Activated T-cell treated with anti-CD3 and anti-CD28 coated beads for 48 hours (primary cell): ENCODE data around the gene OXT.

Source experiments
- DNase-seq: peaks from one replicate; pipeline ENCODE4 v3.0.0-alpha.2; 2020; ENCODE audit warnings: low read depth

OXT gene

DNA sequence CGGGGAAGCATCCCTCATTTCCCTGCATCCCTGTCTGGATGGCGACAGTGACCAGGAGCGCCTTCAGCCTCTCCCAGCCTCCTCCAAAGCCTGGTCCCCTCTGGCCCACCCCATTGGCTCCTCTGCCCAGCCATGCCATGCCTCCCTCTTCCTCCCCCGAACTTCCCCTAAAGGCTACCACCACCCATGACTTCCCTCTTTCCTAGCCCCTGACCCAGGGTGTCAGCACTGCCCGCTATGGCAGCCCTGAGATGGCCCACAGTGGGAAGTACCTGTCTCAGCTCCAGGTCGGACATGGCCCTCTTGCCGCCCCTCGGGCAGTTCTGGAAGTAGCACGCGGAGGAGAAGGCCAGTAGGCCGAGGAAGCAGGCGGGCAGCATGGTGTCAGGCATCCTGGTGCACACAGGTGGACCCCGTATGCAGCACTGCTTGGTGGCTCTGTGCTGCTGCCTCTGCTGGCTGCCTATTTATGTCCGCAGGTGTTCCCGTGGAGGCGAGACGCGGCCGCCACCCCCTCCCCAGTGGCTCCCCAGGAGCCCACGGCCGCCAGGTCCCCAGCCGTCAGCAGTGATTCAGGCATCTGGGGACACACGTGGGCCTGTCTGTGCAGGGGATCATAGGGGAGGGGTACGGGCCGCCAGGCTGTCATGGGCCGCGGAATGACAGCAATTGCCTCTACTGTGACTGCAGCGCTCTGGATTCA is 13.0 kb downstream of the OXT start, which contains the start of gene AVP:
AVP (minus strand) TSS at position 442 of the 703 bp plus-strand sequence; CDS start at position 392, 50 bp downstream.
- DNase-seq, result no peak

- no peak for DNase-seq
These were observed 13.6 kb downstream of the OXT start for GRCh38 chr20:3084986-3085360.

DNA sequence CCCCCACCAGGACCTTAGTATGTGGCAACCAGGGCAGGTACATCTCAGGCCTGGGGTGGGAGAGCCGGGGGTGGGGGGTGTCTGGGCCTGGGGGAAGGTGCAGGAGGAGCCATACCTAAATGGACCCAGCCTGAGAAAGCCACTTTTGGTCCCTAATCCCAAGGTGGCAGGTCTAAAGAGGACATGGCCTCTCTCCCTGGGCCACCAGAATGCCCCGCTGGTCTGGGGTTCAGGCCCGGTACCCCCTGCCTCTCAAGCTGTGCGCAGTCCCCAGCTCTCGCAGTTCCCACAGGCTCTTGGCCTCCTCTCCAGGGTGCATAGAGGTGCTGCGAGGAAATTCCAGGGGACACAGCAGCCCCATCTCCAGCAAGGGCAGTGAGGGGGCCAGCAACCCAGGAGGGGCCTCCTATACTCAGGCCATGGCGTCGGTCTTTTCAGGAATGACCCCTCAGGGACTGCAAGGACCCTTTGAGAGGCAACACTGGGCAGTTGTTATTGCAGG is 14.2 kb downstream of the OXT start:
- no peak for DNase-seq

DNA sequence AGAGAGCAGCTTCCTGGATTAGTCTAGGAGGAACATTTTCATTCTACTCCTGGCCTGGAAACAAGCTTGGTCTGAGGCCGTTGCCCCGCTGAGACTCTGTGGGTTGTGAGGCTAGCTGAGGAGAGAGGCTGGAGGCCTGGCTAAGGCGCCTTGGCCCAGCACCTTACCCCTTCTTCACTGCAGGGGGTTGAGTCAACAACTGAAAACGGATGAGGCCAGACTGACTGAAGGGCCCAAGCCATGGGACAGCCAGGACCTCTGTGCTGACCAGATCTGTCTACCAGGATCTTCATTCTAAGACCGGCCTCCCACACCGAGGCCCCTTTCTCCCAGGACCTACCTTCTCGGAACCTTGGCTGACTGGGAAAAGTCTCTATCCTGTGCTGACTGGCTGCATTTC is 16.6 kb downstream of the OXT start:
- DNase-seq, result no peak

- no peak for DNase-seq
These were observed 19.1 kb downstream of the OXT start for GRCh38 chr20:3090565-3090964.

DNA sequence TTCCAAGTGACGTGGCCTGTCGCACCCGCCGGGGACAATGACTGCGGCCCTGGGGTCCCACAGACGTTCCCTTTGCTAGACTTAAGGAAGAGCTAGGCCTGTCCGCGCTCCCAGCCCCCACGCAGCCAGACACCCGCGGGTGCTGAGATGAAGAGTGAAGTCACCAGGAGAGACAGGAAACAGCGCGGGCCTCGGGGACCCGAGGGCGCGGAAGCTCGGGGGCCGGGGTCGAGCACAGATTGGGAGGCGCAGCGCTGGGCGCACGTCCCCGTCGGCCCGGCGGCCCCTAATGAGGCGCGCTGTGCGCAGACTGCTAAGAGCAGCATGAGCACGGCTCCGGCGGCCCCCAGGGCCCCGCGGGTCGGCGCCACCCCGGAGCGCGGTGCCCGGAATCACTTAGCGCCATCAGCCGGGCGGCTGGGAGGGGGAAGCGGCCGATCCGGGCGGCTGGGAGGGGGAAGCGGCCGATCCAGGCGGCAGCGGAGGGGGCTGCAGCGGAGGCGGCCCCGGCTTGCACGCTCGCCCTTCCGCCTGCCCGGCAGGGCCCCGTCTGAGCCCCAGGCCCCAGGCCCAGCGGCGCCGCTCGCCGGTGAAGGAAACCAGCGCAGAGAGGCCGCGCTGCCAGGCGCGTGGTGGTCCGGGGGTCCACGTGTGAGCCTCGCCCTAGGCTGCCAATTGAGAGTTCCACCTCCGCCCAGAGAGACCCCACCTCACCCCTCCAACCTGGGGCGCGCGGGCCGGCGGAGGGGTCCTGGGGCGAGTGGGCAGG is 21.4 kb downstream of the OXT start:
- peak; percentile 38 for DNase-seq

GRCh38 chr20:3093861-3094361 is 22.5 kb downstream of the OXT start:
- DNase-seq, result no peak

DNA sequence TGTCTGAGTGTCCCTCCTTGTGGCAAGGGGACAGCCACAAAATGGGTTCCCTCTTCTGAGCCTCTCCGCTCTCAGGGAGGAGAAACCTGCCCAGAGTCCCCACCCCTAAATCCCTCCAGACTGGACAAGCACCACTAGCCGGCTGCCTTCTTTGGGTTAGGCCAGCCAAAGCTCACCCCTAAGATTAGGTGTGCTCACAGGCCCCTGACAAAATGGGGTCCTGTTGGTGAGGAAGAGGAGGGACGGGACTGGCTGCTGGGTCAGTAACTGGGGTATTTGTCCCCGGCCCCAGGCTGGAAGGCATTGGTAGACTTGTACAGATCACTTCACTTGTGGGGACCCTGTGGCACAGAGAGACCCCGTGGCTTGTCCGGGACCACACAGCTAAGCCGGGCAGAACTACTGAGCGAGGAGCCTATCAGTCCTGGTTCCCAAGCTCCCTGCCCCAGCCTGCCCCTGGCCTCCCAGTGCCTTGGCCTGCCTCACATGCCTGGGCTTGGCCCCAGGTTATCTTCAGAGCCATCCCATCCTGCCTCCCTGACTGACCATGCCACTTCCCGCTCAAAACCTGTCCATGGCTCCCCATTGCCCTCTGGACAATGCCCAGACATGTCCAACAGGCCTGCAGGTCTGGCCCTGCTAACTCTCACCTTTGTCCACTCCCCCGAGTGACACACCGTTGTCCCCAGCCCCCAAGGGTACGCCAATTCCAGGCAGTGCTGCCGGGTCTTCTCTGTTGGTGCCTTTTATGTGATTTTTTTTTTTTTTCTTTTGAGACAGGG is 23.6 kb downstream of the OXT start:
- DNase-seq, result no peak

- no peak for DNase-seq
These were observed 29.1 kb downstream of the OXT start for GRCh38 chr20:3100480-3100879.

- no peak for DNase-seq
These were observed 29.8 kb downstream of the OXT start for GRCh38 chr20:3101251-3101650.

DNA sequence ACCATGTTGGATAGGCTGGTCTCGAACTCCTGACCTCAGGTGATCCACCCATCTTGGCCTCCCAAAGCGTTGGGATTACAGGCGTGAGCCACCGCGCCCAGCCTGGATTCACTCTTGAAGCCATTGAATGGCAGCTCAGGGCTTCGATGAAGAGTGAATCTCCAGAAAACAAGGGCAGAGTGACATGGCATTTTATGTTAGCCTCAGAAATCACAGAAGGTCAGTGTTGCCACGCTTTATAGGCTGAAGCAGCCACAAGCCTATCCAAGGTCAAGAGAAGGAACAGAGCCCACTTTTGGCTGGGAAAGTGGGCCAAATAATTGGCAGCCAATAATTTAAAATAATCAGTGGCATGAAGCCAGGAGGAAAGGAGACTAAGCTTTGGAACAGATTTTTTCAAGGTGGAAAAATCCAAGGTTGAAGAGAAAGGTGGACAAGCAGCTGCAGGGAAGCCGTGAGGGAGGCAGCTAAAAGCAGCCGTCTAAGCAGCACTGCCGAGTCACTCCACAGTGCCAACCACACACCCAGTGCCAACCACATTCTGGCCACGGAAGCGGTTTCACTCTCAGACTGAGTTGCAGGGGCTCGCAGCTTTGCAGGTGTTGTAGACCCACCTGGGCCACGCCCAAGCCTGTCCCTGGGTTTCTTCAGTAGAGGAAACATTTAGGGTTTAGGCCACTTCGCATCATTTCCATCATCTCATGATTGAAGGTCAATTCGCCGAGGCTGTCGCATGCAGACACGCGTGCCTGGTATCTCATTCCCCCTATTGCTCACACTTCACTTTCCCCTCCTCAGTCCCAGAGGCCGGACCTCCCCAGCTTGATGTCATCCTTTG is 30.5 kb downstream of the OXT start:
- DNase-seq, result peak; percentile 64

- no peak for DNase-seq
These were observed 31.4 kb downstream of the OXT start for GRCh38 chr20:3102575-3103368.

- no peak for DNase-seq
These were observed 32.1 kb downstream of the OXT start for GRCh38 chr20:3103369-3104032.

- DNase-seq, result no peak
These were observed 34.1 kb downstream of the OXT start for GRCh38 chr20:3105256-3106137.

- no peak for DNase-seq
These were observed 34.8 kb downstream of the OXT start for GRCh38 chr20:3106185-3106584.

DNA sequence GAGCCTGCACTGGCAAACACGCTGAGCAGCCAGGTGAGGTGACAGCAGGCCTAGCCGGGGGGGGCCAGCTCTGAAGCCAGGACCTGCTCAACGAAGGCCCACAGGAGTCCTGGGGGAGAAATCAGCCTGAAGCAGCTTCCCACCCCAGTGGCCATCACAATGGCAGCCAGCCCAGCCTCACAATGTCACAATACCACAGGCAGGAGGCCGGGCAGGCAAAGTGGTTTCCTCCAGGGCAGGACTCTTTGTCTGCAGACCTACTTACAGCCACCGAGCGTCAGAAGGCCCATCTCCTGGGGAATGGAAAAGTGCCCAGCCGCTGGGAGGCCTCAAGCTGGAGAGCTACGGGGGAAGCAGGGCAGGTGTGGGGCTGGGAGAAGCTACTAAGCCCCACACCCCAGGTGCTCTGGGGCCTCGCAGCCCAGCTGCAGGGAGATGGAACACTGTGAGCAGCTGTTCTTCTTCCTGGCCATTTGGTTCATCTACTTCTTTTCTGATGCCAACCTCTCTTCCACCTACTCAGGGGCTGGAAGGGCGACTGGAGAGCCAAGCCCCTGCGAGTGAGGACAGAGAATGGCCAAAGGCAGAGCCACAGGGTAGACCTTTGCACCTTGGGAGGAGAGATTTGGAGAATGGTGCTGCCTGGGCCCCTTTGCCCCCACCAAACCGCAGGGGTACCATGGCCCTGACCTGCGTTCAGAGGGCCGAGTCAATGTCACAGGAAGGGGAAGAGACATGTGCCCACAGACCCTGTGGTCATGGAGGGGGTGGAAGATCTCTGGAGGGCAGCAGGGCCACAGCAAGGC is 35.4 kb downstream of the OXT start:
- DNase-seq, result no peak

GRCh38 chr20:3107464-3108025 is 36.1 kb downstream of the OXT start:
- DNase-seq, result no peak
